Measurements from ENCODE around the gene PINK1.

Gene PINK1

DNA sequence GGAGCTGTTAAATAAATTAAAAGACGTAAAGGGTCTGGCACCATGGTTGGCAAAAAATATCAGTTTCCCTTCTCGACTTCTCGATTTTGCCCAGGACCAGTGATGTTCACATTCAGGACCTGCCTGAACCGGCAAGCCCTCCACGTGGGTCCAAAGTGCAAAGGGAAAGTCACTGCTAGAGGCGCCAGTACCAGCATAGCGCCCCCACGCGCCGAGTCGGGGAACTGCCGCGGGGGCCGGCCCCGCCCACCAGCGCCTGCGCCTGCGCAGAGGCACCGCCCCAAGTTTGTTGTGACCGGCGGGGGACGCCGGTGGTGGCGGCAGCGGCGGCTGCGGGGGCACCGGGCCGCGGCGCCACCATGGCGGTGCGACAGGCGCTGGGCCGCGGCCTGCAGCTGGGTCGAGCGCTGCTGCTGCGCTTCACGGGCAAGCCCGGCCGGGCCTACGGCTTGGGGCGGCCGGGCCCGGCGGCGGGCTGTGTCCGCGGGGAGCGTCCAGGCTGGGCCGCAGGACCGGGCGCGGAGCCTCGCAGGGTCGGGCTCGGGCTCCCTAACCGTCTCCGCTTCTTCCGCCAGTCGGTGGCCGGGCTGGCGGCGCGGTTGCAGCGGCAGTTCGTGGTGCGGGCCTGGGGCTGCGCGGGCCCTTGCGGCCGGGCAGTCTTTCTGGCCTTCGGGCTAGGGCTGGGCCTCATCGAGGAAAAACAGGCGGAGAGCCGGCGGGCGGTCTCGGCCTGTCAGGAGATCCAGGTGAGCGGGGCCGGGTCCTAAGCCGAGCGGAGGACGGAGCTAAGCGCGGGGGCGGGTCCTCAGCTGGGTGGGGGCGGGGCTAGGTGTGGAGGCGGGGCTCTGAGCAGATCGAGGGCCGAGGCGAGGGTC, at the start of gene PINK1:
Gene PINK1, plus strand, starts transcription at position 269 of the 875 bp plus-strand sequence. Its CDS starts 91 bp downstream, at position 360.
- no peaks in the 10 kb centered on the region for H4K20me1 ChIP-seq (ENCODE audit: insufficient read depth, low read length)
- H3K9ac ChIP-seq (ENCODE audit: low read length): peak within 1 kb of the TSS; percentile 75
- peak within 1 kb of the TSS; percentile 95 for H3K4me2 ChIP-seq (ENCODE audit: low read length)
- no peaks in the 10 kb centered on the region for H3K27me3 ChIP-seq (ENCODE audit: insufficient read depth, low read length)
- no peaks in the 10 kb centered on the region for H3K79me2 ChIP-seq (ENCODE audit: insufficient read depth, low read length)
- H3K36me3 ChIP-seq (ENCODE audit: insufficient read depth, low read length): no peaks in the 10 kb centered on the region
- peak within 1 kb of the TSS; percentile 89; the same call in 1 of the 2 replicates for H2AFZ ChIP-seq (ENCODE audit: low read length)
- peak within 1 kb of the TSS; percentile 94 for H3K4me3 ChIP-seq (ENCODE audit: low read depth, low read length, poor library complexity, severe bottlenecking)
- H3K9me2 ChIP-seq (ENCODE audit: low read depth, low read length): no peaks in the 10 kb centered on the region
- no peaks in the 10 kb centered on the region for H3K9me3 ChIP-seq (ENCODE audit: low read length)
- no peak for TF ChIP-seq EZH2 (IDR thresholded peaks at IDR 0.05; ENCODE audit: borderline replicate concordance, low read length)
- TF ChIP-seq, protein P1, sequence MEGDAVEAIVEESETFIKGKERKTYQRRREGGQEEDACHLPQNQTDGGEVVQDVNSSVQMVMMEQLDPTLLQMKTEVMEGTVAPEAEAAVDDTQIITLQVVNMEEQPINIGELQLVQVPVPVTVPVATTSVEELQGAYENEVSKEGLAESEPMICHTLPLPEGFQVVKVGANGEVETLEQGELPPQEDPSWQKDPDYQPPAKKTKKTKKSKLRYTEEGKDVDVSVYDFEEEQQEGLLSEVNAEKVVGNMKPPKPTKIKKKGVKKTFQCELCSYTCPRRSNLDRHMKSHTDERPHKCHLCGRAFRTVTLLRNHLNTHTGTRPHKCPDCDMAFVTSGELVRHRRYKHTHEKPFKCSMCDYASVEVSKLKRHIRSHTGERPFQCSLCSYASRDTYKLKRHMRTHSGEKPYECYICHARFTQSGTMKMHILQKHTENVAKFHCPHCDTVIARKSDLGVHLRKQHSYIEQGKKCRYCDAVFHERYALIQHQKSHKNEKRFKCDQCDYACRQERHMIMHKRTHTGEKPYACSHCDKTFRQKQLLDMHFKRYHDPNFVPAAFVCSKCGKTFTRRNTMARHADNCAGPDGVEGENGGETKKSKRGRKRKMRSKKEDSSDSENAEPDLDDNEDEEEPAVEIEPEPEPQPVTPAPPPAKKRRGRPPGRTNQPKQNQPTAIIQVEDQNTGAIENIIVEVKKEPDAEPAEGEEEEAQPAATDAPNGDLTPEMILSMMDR (IDR thresholded peaks at IDR 0.05; ENCODE audit: low read length): peak; percentile 97
- peaks cover 9% of the 10 kb centered on the region for H3K4me1 ChIP-seq (ENCODE audit: insufficient read depth, low read length, severe bottlenecking)
- H3F3A ChIP-seq (ENCODE audit: insufficient read depth, low read length): no peaks in the 10 kb centered on the region; the same call in 1 of the 2 replicates
- H3K27ac ChIP-seq (ENCODE audit: low read depth, low read length, poor library complexity, severe bottlenecking): no peak within 1 kb of the TSS

DNA sequence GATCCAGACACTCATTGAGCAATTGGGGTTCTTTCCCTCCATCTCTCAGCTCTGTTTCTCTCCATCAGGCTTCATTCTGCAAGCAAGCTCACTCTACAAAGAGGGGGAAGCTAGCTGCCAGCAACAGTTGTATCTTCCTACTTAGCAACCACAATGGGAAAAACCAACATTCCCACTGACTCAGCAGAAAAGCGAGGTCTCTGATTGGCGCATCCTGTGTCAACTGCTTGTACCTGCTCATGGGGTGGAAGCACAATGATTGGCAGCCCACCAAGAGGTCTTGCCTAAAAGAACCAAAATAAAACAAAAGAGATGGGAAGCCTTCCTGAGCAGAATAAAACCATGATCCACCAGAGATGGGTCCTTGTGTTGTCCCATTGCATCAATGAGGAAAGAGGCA, 48.4 kb upstream of the PINK1 start:
- Histone ChIP-seq H3F3A (ENCODE audit: insufficient read depth, low read length) (no peaks in the 10 kb centered on the region), H3K27me3 (ENCODE audit: insufficient read depth, low read length) (peaks cover 4% of the 10 kb centered on the region; the same call in 1 of the 2 replicates), H4K20me1 (ENCODE audit: insufficient read depth, low read length) (no peaks in the 10 kb centered on the region), H2AFZ (ENCODE audit: low read length) (no peak overlapping the region), H3K4me2 (ENCODE audit: low read length) (no peak overlapping the region), H3K4me3 (ENCODE audit: low read depth, low read length, poor library complexity, severe bottlenecking) (no peak overlapping the region), H3K79me2 (ENCODE audit: insufficient read depth, low read length) (no peaks in the 10 kb centered on the region), H3K9me2 (ENCODE audit: low read depth, low read length) (no peaks in the 10 kb centered on the region), H3K4me1 (ENCODE audit: insufficient read depth, low read length, severe bottlenecking) (no peaks in the 10 kb centered on the region), H3K9ac (ENCODE audit: low read length) (no peak overlapping the region), H3K27ac (ENCODE audit: low read depth, low read length, poor library complexity, severe bottlenecking) (no peak overlapping the region), H3K36me3 (ENCODE audit: insufficient read depth, low read length) (no peaks in the 10 kb centered on the region), H3K9me3 (ENCODE audit: low read length) (no peaks in the 10 kb centered on the region)
- TF ChIP-seq, protein P1 (IDR thresholded peaks at IDR 0.05; ENCODE audit: low read length): no peak
- no peak for TF ChIP-seq EZH2 (IDR thresholded peaks at IDR 0.05; ENCODE audit: borderline replicate concordance, low read length)

DNA sequence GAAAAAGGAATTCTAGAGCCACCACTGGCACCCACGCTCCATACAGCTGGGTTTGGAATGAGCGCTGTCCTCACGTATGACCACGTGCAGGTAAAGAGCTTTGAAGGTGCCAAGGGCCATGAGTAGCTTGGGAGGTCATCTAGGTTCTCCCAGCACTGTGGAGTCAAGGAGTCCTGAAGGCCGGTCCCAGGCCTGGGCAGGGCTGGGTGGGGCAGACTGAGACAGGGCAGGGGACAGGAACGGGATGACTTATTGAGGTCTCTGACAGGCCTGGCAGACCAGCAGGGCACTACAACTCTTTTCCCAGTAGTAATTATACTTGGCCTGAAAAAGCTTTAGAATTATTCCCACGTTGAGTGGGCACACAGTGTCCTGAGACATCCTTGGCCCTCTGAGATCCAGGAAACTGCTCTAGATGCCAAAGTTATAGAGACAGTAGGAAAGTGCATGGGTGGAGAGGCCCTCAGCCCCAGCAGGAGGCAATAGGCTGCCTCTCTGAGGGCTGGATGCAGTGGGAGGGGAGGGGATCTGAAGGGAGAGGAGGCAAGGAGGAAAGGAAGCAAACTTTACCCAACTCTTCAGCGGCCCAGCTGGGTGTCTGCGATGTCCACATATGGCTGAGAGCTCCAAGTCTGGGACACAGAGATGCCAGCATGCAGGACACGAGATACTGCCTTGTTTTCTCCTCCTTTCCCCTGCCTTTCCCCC, 46.2 kb upstream of the PINK1 start:
- no peak overlapping the region for H3K4me3 ChIP-seq (ENCODE audit: low read depth, low read length, poor library complexity, severe bottlenecking)
- no peak overlapping the region for H3K4me2 ChIP-seq (ENCODE audit: low read length)

More for the DNA sequence above, 46.2 kb upstream of the PINK1 start:
- Histone ChIP-seq H4K20me1 (ENCODE audit: insufficient read depth, low read length) (no peaks in the 10 kb centered on the region), H3K9me2 (ENCODE audit: low read depth, low read length) (no peaks in the 10 kb centered on the region), H3K36me3 (ENCODE audit: insufficient read depth, low read length) (no peaks in the 10 kb centered on the region), H3F3A (ENCODE audit: insufficient read depth, low read length) (no peaks in the 10 kb centered on the region), H3K9ac (ENCODE audit: low read length) (no peak overlapping the region), H3K9me3 (ENCODE audit: low read length) (no peaks in the 10 kb centered on the region), H3K79me2 (ENCODE audit: insufficient read depth, low read length) (no peaks in the 10 kb centered on the region), H3K4me1 (ENCODE audit: insufficient read depth, low read length, severe bottlenecking) (no peaks in the 10 kb centered on the region), H3K27ac (ENCODE audit: low read depth, low read length, poor library complexity, severe bottlenecking) (no peak overlapping the region), H3K27me3 (ENCODE audit: insufficient read depth, low read length) (peaks cover 4% of the 10 kb centered on the region; the same call in 1 of the 2 replicates), H2AFZ (ENCODE audit: low read length) (no peak overlapping the region)
- TF ChIP-seq, protein P1 (IDR thresholded peaks at IDR 0.05; ENCODE audit: low read length): no peak
- no peak for TF ChIP-seq EZH2 (IDR thresholded peaks at IDR 0.05; ENCODE audit: borderline replicate concordance, low read length)

All from OCI-LY1 (cell line).